GM19438 (cell line): ENCODE measurements around the gene UEVLD.
A peak's percentile ranks its signal among the peaks of the same experiment; 100 is the strongest.
"Not testable (repeated sequence)": the region's sequence is repeated elsewhere in the genome, so short reads cannot be mapped to it uniquely, and the experiment has no call there.

ENCODE experiments used
- ATAC-seq: cut with Tn5 transposase; IDR thresholded peaks from one replicate; pipeline ENCODE4 v1.9.1; 2021; ENCODE audit warnings: low read depth; ENCODE audit not compliant: unreplicated experiment

The UEVLD gene

GRCh38 chr11:18588297-18589252, at the start of gene UEVLD:
TSS of gene UEVLD (minus strand) at chr11:18588734. CDS start at chr11:18588654, 80 bp downstream.
- ATAC-seq, result peak; percentile 76

- peak; percentile 96 for ATAC-seq
Measured at GRCh38 chr11:18634140-18635032, 45.9 kb upstream of the UEVLD start, which contains the start of gene SPTY2D1. TSS of gene SPTY2D1 (minus strand) at chr11:18634342. CDS start at chr11:18634257, 85 bp downstream.

- ATAC-seq, result peak; percentile 62
Measured at GRCh38 chr11:18633256-18634139, 45.0 kb upstream of the UEVLD start.

- no peak for ATAC-seq
Measured at GRCh38 chr11:18632841-18633240, 44.3 kb upstream of the UEVLD start.

GRCh38 chr11:18624161-18624560, 35.6 kb upstream of the UEVLD start:
- ATAC-seq, result no peak

GRCh38 chr11:18623707-18624106, 35.2 kb upstream of the UEVLD start:
- ATAC-seq, result no peak

- ATAC-seq, result no peak
Measured at GRCh38 chr11:18618342-18619025, 29.9 kb upstream of the UEVLD start.

GRCh38 chr11:18617688-18618341, 29.3 kb upstream of the UEVLD start:
- ATAC-seq, result no peak

- ATAC-seq, result peak; percentile 82
Measured at GRCh38 chr11:18615628-18616392, 27.3 kb upstream of the UEVLD start.

- ATAC-seq, result no peak
Measured at GRCh38 chr11:18614667-18615066, 26.1 kb upstream of the UEVLD start.

- no peak for ATAC-seq
Measured at GRCh38 chr11:18612394-18612793, 23.9 kb upstream of the UEVLD start.

- ATAC-seq, result no peak
Measured at GRCh38 chr11:18611196-18611595, 22.7 kb upstream of the UEVLD start.

GRCh38 chr11:18608376-18608775, 19.8 kb upstream of the UEVLD start:
- ATAC-seq, result no peak

GRCh38 chr11:18600915-18601569, 12.5 kb upstream of the UEVLD start:
- no peak for ATAC-seq

GRCh38 chr11:18599739-18600230, 11.3 kb upstream of the UEVLD start, which contains the start of gene MISFA:
TSS of gene MISFA (plus strand) at chr11:18599789. CDS start at chr11:18599929, 140 bp downstream.
- no peak for ATAC-seq

- no peak for ATAC-seq
Measured at GRCh38 chr11:18594999-18595749, 6.6 kb upstream of the UEVLD start.

- not testable (repeated sequence) for ATAC-seq
Measured at GRCh38 chr11:18594088-18594487, 5.6 kb upstream of the UEVLD start.
